ENCODE data around the gene STK10. TPM values are rescaled to one million over a fixed set of nuclear protein-coding genes. Genes with fewer than 3 reads are reported as not detected.
A peak's percentile ranks its signal among the peaks of the same experiment; 100 is the strongest.

Gene STK10
- total and polyA plus RNA-seq, 2 donors (not counting 1 experiment from before 2014, with no cell fraction given): 97.9 to 253 TPM

DNA sequence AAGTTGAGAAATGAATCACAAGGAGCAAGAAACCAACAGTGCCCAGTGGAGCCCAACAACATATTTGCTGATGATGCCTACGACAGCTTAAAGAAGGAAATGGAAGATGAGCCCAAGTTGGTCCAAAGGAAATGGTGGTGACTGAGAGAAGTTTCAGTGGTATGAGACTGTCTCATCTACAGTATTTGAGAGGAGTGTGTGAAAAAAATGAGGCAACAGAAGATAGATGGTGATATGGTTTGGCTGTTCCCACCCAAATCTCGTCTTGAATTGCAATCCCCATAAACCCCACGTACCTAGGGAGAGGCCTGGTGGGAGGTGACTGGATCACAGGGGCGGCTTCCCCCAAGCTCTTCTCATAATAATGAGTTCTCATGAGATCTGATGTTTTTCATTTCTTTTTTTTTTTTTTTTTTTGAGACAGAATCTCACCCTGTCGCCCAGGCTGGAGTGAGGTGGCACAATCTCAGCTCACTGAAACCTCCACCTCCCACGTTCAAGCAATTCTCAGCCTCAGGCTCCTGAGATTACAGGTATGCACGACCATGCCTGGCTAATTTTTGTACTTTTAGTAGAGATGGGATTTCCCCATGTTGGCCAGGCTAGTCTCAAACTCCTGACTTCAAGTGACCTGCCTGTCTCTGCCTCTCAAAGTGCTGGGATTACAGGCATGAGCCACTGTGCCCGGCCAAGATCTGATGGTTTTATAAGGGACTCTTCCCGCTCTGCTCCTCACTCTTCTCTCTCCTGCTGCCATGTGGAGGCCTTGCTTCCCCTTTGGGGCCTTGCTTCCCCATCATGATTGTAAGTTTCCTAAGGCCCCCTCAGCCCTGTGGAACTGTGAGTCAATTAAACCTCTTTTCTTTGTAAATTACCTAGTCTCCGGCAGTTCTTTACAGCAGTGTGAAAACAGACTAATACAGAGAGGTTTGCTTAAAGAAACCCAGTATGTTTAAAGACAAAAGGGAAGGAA is 36.2 kb upstream of the STK10 start:
- H3K9me3 Mint-ChIP-seq (ENCODE audit: insufficient read depth): peaks cover 4% of the 10 kb centered on the region
- no peaks in the 10 kb centered on the region for H4K20me1 ChIP-seq (ENCODE audit: control insufficient read depth, insufficient read depth, low read length, poor library complexity, severe bottlenecking)
- H3K4me1 Mint-ChIP-seq: peaks cover 10% of the 10 kb centered on the region
- H3K27me3 Mint-ChIP-seq: no peaks in the 10 kb centered on the region
- no peaks in the 10 kb centered on the region for H3K79me2 ChIP-seq (ENCODE audit: control insufficient read depth, insufficient read depth, low read length)
- 100% methylated on average over 3 of the region's 10 CpGs for WGBS (ENCODE audit: insufficient coverage)
- H2AFZ ChIP-seq (ENCODE audit: insufficient read depth, low read depth, low read length, poor library complexity, severe bottlenecking): no peak overlapping the region
- POLR2A ChIA-PET: interaction anchor here (0.6 kb wide), 1 partner anchor 629 kb away, joined by 8 read pairs; no protein-coding TSS in a partner anchor
- no peak overlapping the region for H3K4me3 ChIP-seq (ENCODE audit: control extremely low read depth in 1 of 5, extremely low read depth in 1 of 5, insufficient read depth in 1 of 5, low read depth in 2 of 5, low read length in 4 of 5)
- peaks cover 3 to 4% of the 10 kb centered on the region in 2 donors for H3K4me1 ChIP-seq (ENCODE audit: control insufficient read depth in 2 of 2, insufficient read depth in 2 of 2, low read length in 2 of 2)
- no peak for TF ChIP-seq EZH2 (IDR thresholded peaks at IDR 0.05; ENCODE audit: borderline replicate concordance, insufficient read depth, low read depth, low read length, poor library complexity, severe bottlenecking)
- TF ChIP-seq, protein P1, sequence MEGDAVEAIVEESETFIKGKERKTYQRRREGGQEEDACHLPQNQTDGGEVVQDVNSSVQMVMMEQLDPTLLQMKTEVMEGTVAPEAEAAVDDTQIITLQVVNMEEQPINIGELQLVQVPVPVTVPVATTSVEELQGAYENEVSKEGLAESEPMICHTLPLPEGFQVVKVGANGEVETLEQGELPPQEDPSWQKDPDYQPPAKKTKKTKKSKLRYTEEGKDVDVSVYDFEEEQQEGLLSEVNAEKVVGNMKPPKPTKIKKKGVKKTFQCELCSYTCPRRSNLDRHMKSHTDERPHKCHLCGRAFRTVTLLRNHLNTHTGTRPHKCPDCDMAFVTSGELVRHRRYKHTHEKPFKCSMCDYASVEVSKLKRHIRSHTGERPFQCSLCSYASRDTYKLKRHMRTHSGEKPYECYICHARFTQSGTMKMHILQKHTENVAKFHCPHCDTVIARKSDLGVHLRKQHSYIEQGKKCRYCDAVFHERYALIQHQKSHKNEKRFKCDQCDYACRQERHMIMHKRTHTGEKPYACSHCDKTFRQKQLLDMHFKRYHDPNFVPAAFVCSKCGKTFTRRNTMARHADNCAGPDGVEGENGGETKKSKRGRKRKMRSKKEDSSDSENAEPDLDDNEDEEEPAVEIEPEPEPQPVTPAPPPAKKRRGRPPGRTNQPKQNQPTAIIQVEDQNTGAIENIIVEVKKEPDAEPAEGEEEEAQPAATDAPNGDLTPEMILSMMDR (IDR thresholded peaks at IDR 0.05): no peak
- intact Hi-C loops (cut with micrococcal nuclease): no loop called here
- H3K36me3 ChIP-seq (replicated peaks in 1 of 2; ENCODE audit: control extremely low read depth in 1 of 2, control insufficient read depth in 1 of 2, extremely low read depth in 1 of 2, insufficient read depth in 2 of 2, low read length in 1 of 2): peaks cover 1 to 17% of the 10 kb centered on the region in 2 experiments
- ATAC-seq (ENCODE audit: low read depth) (no peak), DNase-seq (no peak)
- CTCF ChIA-PET: interaction anchor here (0.7 kb wide), 1 partner anchor 317 kb away, joined by 5 read pairs; no protein-coding TSS in a partner anchor
- H3K4me2 ChIP-seq (replicated peaks; ENCODE audit: low read depth, low read length, poor library complexity, severe bottlenecking): no peak overlapping the region
- no peak overlapping the region for H3K27ac ChIP-seq (ENCODE audit: low read length in 2 of 2)
- peaks cover 0 to 4% (median 1%) of the 10 kb centered on the region in 3 donors for H3K9me3 ChIP-seq (ENCODE audit: control extremely low read depth in 1 of 3, control insufficient read depth in 2 of 3, insufficient read depth in 1 of 3, low read length in 2 of 3)
- H3K4me3 Mint-ChIP-seq: no peak overlapping the region
- no peak overlapping the region for H3K9ac ChIP-seq (ENCODE audit: low read length)
- H3K27me3 ChIP-seq (replicated peaks in 1 of 4; ENCODE audit: control extremely low read depth in 1 of 4, control insufficient read depth in 3 of 4, insufficient read depth in 4 of 4, low read length in 3 of 4): no peaks in the 10 kb centered on the region
- H3K27ac Mint-ChIP-seq: peak overlapping the region; percentile 38

DNA sequence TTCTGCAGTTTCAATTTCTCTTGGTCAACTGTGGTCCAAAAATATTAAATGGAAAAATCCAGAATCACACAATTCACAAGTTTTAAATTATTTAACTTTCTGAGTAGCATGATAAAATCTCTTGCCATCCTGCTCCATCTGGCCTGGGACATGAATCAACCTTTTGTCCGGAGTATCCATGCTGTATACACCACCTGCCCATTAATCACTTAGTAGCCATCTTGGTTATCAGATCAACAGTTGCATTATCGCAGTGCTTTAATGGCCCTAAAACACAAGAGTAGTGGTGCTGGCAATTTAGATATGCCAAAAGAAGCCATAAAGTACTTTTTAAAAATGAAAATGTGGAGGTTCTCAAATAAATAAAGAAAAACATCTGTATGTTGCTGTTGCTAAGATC is 31.3 kb upstream of the STK10 start:
- Mint-ChIP-seq H3K27ac (no peak overlapping the region), H3K9me3 (ENCODE audit: insufficient read depth) (peaks cover 11% of the 10 kb centered on the region), H3K4me3 (no peak overlapping the region), H3K4me1 (peaks cover 6% of the 10 kb centered on the region), H3K27me3 (no peaks in the 10 kb centered on the region)
- Histone ChIP-seq H3K9ac (ENCODE audit: low read length) (no peak overlapping the region), H3K79me2 (ENCODE audit: control insufficient read depth, insufficient read depth, low read length) (no peaks in the 10 kb centered on the region), H3K4me1 (ENCODE audit: control insufficient read depth in 2 of 2, insufficient read depth in 2 of 2, low read length in 2 of 2) (peaks cover 3 to 4% of the 10 kb centered on the region in 2 donors), H3K36me3 (replicated peaks in 1 of 2; ENCODE audit: control extremely low read depth in 1 of 2, control insufficient read depth in 1 of 2, extremely low read depth in 1 of 2, insufficient read depth in 2 of 2, low read length in 1 of 2) (peaks cover 0 to 14% of the 10 kb centered on the region in 2 experiments), H3K4me3 (ENCODE audit: control extremely low read depth in 1 of 5, extremely low read depth in 1 of 5, insufficient read depth in 1 of 5, low read depth in 2 of 5, low read length in 4 of 5) (no peak overlapping the region), H3K4me2 (replicated peaks; ENCODE audit: low read depth, low read length, poor library complexity, severe bottlenecking) (no peak overlapping the region), H3K27me3 (replicated peaks in 1 of 4; ENCODE audit: control extremely low read depth in 1 of 4, control insufficient read depth in 3 of 4, insufficient read depth in 4 of 4, low read length in 3 of 4) (no peaks in the 10 kb centered on the region), H3K27ac (ENCODE audit: low read length in 2 of 2) (no peak overlapping the region), H3K9me3 (ENCODE audit: control extremely low read depth in 1 of 3, control insufficient read depth in 2 of 3, insufficient read depth in 1 of 3, low read length in 2 of 3) (peaks cover 1 to 5% (median 5%) of the 10 kb centered on the region in 3 donors), H2AFZ (ENCODE audit: insufficient read depth, low read depth, low read length, poor library complexity, severe bottlenecking) (no peak overlapping the region), H4K20me1 (ENCODE audit: control insufficient read depth, insufficient read depth, low read length, poor library complexity, severe bottlenecking) (no peaks in the 10 kb centered on the region)
- no peak for ATAC-seq (ENCODE audit: low read depth)
- 100% methylated on average over 1 of the region's 2 CpGs for WGBS (ENCODE audit: insufficient coverage)
- CTCF ChIA-PET: no interaction called here
- intact Hi-C loops (cut with micrococcal nuclease): no loop called here
- POLR2A ChIA-PET: no interaction called here
- no peak for TF ChIP-seq EZH2 (IDR thresholded peaks at IDR 0.05; ENCODE audit: borderline replicate concordance, insufficient read depth, low read depth, low read length, poor library complexity, severe bottlenecking)
- TF ChIP-seq, protein P1 (IDR thresholded peaks at IDR 0.05): no peak
- no peak for DNase-seq
